Coronary artery (tissue), 2 donors: ENCODE results near the gene NOS3.

Source experiments
- DNase-seq: peaks from one replicate; pipeline ENCODE4 v3.0.0-alpha.2; 2017; ENCODE audit warnings: low spot score
- H3K27ac ChIP-seq, 2 donors: fragments of 200-600 bp; sonication (generic); one replicate each; pipeline ENCODE4 v1.5.1; 2016 to 2019
- H3K4me3 ChIP-seq: fragments of 200-600 bp; sonication (generic); 2 replicates; pipeline ENCODE4 v1.5.1; 2016; ENCODE audit warnings: mild to moderate bottlenecking, moderate library complexity
- CTCF ChIP-seq: fragments of 200-600 bp; sonication (generic); IDR thresholded peaks from one replicate; pipeline ENCODE4 v1.5.1; 2019; ENCODE audit warnings: antibody characterized with exemption

Gene NOS3

GRCh38 chr7:150997817-150998216 lies 7.0 kb downstream of the NOS3 start:
- DNase-seq, result no peak
- H3K4me3 ChIP-seq, result no peak overlapping the region
- TF ChIP-seq CTCF, result no peak

GRCh38 chr7:150998341-150998740 lies 7.5 kb downstream of the NOS3 start:
- Histone ChIP-seq H3K4me3 (no peak overlapping the region), H3K27ac (no peak overlapping the region)
- TF ChIP-seq CTCF, result no peak
- DNase-seq, result no peak

More at GRCh38 chr7:150997817-150998216, 7.0 kb downstream of the NOS3 start:
- no peak overlapping the region for H3K27ac ChIP-seq

GRCh38 chr7:150999001-150999400 lies 8.2 kb downstream of the NOS3 start:
- DNase-seq, result no peak
- H3K4me3 ChIP-seq, result no peak overlapping the region
- no peak overlapping the region for H3K27ac ChIP-seq
- TF ChIP-seq CTCF, result no peak

- Histone ChIP-seq H3K4me3 (no peak overlapping the region), H3K27ac (no peak overlapping the region)
- TF ChIP-seq CTCF, result no peak
- DNase-seq, result no peak
Measured at GRCh38 chr7:150999497-151000230, 8.8 kb downstream of the NOS3 start.

- Histone ChIP-seq H3K27ac (no peak overlapping the region), H3K4me3 (no peak overlapping the region)
- no peak for TF ChIP-seq CTCF
- no peak for DNase-seq
Measured at GRCh38 chr7:151000897-151001495, 10.2 kb downstream of the NOS3 start.

- Histone ChIP-seq H3K27ac (no peak overlapping the region), H3K4me3 (no peak overlapping the region)
- no peak for TF ChIP-seq CTCF
- DNase-seq, result no peak
Measured at GRCh38 chr7:151001546-151001945, 10.7 kb downstream of the NOS3 start.

- H3K27ac ChIP-seq, result no peak overlapping the region
- no peak for TF ChIP-seq CTCF
- H3K4me3 ChIP-seq, result no peak overlapping the region
- no peak for DNase-seq
Measured at GRCh38 chr7:151003572-151003971, 12.8 kb downstream of the NOS3 start.
